ENCODE measurements around the gene HS1BP3. TPM values are rescaled to one million over a fixed set of nuclear protein-coding genes. Genes with fewer than 3 reads are reported as not detected.

HS1BP3 gene
- total and polyA plus RNA-seq, 2 of the 4 experiments (the other 2 are of a cell fraction): 9.0 to 14.8 TPM

GRCh38 chr2:20651731-20652099 is 817 bp upstream of the HS1BP3 start:
- H3K4me3 ChIP-seq (ENCODE audit: insufficient read depth, low read depth, low read length): no peak overlapping the region
- H3K4me2 ChIP-seq (ENCODE audit: low read depth, low read length): peak overlapping the region; percentile 94; the same call in 1 of the 2 replicates
- peaks cover 9% of the 10 kb centered on the region for H3K4me1 ChIP-seq (ENCODE audit: control insufficient read depth, insufficient read depth, low read length)
- dilution Hi-C loops (cut with HindIII; ENCODE audit: low sequenced_read_pairs, unreplicated experiment): no loop called here
- 0 out of 2 replicates have a peak overlapping the region, but pooled peaks have one; percentile 99 for H3K14ac ChIP-seq (replicated peaks; ENCODE audit: low read depth, low read length)
- peak overlapping the region; percentile 100 for H2AFZ ChIP-seq (replicated peaks; ENCODE audit: low read length, poor library complexity)
- H4K8ac ChIP-seq (ENCODE audit: low read depth in 2 of 2, low read length in 2 of 2): peak overlapping the region; percentile 98; a peak in 3 of 4 replicates
- H3K9me3 ChIP-seq (ENCODE audit: control insufficient read depth, insufficient read depth, low read length): no peaks in the 10 kb centered on the region
- intact Hi-C loops (cut with micrococcal nuclease): no loop called here
- H4K5ac ChIP-seq (ENCODE audit: low read depth, low read length): 0 out of 2 replicates have a peak overlapping the region, but pooled peaks have one; percentile 13
- H3K56ac ChIP-seq (ENCODE audit: extremely low read depth, insufficient read depth, low read length): no peak overlapping the region
- H3K79me1 ChIP-seq (ENCODE audit: low read depth in 1 of 2, low read length in 2 of 2): peaks cover 10 to 34% of the 10 kb centered on the region in 2 experiments; a peak in 3 of 4 replicates
- no peak overlapping the region; the same call in 1 of the 2 replicates for H3K27ac ChIP-seq (ENCODE audit: insufficient read depth, low read length)
- H2AK5ac ChIP-seq (ENCODE audit: low read depth, low read length): peak overlapping the region; percentile 25; the same call in 1 of the 2 replicates
- TF ChIP-seq RAD21 (IDR thresholded peaks at IDR 0.05; ENCODE audit: low read length) (no peak), CEBPB (IDR thresholded peaks at IDR 0.05; ENCODE audit: low read depth, low read length) (no peak), POLR2A (IDR thresholded peaks at IDR 0.05; ENCODE audit: low read depth, low read length) (no peak), BHLHE40 (IDR thresholded peaks at IDR 0.05; ENCODE audit: low read depth, low read length) (no peak)
- TF ChIP-seq, protein P1, sequence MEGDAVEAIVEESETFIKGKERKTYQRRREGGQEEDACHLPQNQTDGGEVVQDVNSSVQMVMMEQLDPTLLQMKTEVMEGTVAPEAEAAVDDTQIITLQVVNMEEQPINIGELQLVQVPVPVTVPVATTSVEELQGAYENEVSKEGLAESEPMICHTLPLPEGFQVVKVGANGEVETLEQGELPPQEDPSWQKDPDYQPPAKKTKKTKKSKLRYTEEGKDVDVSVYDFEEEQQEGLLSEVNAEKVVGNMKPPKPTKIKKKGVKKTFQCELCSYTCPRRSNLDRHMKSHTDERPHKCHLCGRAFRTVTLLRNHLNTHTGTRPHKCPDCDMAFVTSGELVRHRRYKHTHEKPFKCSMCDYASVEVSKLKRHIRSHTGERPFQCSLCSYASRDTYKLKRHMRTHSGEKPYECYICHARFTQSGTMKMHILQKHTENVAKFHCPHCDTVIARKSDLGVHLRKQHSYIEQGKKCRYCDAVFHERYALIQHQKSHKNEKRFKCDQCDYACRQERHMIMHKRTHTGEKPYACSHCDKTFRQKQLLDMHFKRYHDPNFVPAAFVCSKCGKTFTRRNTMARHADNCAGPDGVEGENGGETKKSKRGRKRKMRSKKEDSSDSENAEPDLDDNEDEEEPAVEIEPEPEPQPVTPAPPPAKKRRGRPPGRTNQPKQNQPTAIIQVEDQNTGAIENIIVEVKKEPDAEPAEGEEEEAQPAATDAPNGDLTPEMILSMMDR (conservative IDR thresholded peaks at IDR 0.05; ENCODE audit: low read depth, low read length): no peak
- WGBS, 2 experiments (ENCODE audit: extremely low coverage in 2 of 2, insufficient read length in 1 of 2): no CpG with 5 or more reads among the region's 7 CpGs
- H2BK20ac ChIP-seq (ENCODE audit: low read depth, low read length): no peak overlapping the region
- no peak overlapping the region for H3K9ac ChIP-seq (ENCODE audit: low read depth, low read length)
- peak overlapping the region; percentile 97 for H4K91ac ChIP-seq (ENCODE audit: insufficient read depth, low read depth, low read length)
- H3K18ac ChIP-seq (ENCODE audit: low read depth, low read length): no peak overlapping the region
- H3K9me1 ChIP-seq (ENCODE audit: insufficient read depth, low read length): peaks cover 9% of the 10 kb centered on the region
- no peaks in the 10 kb centered on the region for H3K36me3 ChIP-seq (ENCODE audit: control insufficient read depth, insufficient read depth, low read length)
- DNase-seq (no peak), ATAC-seq (ENCODE audit: low read depth) (no peak)
- in situ Hi-C loops (cut with MboI; ENCODE audit: low sequenced_read_pairs): loop anchor here (25.0 kb wide), 1 partner anchor 1111 kb away; no protein-coding TSS in a partner anchor
- no peak overlapping the region for H2BK5ac ChIP-seq (ENCODE audit: low read depth, low read length, poor library complexity, severe bottlenecking)
- no TSS peak for BruUV-seq (replicated peaks)
- POLR2A ChIA-PET (ENCODE audit: unreplicated experiment): no interaction called here
- H2BK120ac ChIP-seq (ENCODE audit: low read depth, low read length): no peak overlapping the region
- peaks cover 20% of the 10 kb centered on the region for H3K27me3 ChIP-seq (ENCODE audit: control insufficient read depth, insufficient read depth, low read length)
- H3K4ac ChIP-seq (ENCODE audit: low read depth, low read length): peak overlapping the region; percentile 97
- H3K23ac ChIP-seq (ENCODE audit: low read depth, low read length): no peak overlapping the region
- H2BK15ac ChIP-seq (ENCODE audit: low read depth, low read length): no peak overlapping the region
- peak overlapping the region; percentile 97 for H2AK9ac ChIP-seq (replicated peaks; ENCODE audit: low read depth, low read length, poor library complexity)
- peaks cover 5% of the 10 kb centered on the region; the same call in 1 of the 2 replicates for H4K20me1 ChIP-seq (ENCODE audit: insufficient read depth, low read length)
- CTCF ChIA-PET: interaction anchor here (0.7 to 1.6 kb wide), 11 partner anchors 9 to 273 kb away, joined by 3 to 10 read pairs (median 4); no protein-coding TSS in a partner anchor
